Kidney (tissue), 14 donors: ENCODE results near the gene EFHD1. TPM values are rescaled to one million over a fixed set of nuclear protein-coding genes. Genes with fewer than 3 reads are reported as not detected.
A peak's percentile ranks its signal among the peaks of the same experiment; 100 is the strongest.

Source experiments
- DNase-seq, 5 donors: peaks; one replicate each; pipeline ENCODE4 v3.0.0-alpha.2; 2013 to 2020
- FAIRE-seq: peaks from 2 replicates; lab custom pipeline; 2012; peaks lifted over from hg19 to GRCh38; lab: Jason Lieb, UNC
- H3K27ac ChIP-seq, 2 donors: one replicate each; pipeline ENCODE4 v1.7.0; 2013; ENCODE audit warnings: low read depth in 2 of 2, low read length in 2 of 2, inconsistent platforms in 1 of 2
- H3K27me3 ChIP-seq: one replicate; pipeline ENCODE4 v1.7.1; 2013; ENCODE audit warnings: low read length, inconsistent platforms; ENCODE audit not compliant: control insufficient read depth, insufficient read depth
- H3K36me3 ChIP-seq, 3 donors: one replicate each; pipeline versions ENCODE4 v1.7.0 to v1.7.1; 2013; ENCODE audit warnings: low read length in 3 of 3, control low read depth in 1 of 3, inconsistent platforms in 1 of 3; ENCODE audit not compliant: insufficient read depth in 3 of 3, control insufficient read depth in 2 of 3
- H3K4me1 ChIP-seq, 3 donors: one replicate each; pipeline versions ENCODE4 v1.7.0 to v1.7.1; 2013; ENCODE audit warnings: low read length in 3 of 3, inconsistent platforms in 1 of 3, low read depth in 1 of 3; ENCODE audit not compliant: control insufficient read depth in 2 of 3, insufficient read depth in 2 of 3
- H3K4me3 ChIP-seq, 3 donors: one replicate each; pipeline versions ENCODE4 v1.7.0 to v1.8.1; 2013; ENCODE audit warnings: low read length in 3 of 3, control low read depth in 1 of 3, inconsistent platforms in 1 of 3
- H3K9ac ChIP-seq, 3 donors: one replicate each; pipeline versions ENCODE4 v1.7.0 to v1.7.1; 2013; ENCODE audit warnings: low read length in 3 of 3, control low read depth in 1 of 3, inconsistent platforms in 1 of 3
- H3K9me3 ChIP-seq, 3 donors: one replicate each; pipeline versions ENCODE4 v1.7.0 to v1.7.1; 2013; ENCODE audit warnings: low read length in 3 of 3, control low read depth in 1 of 3, inconsistent platforms in 1 of 3; ENCODE audit not compliant: control insufficient read depth in 2 of 3, insufficient read depth in 1 of 3
- CTCF ChIP-seq: IDR thresholded peaks from 3 replicates; pipeline ENCODE4 v1.5.1; 2012; ENCODE audit warnings: mild to moderate bottlenecking, moderate library complexity, borderline replicate concordance; ENCODE audit not compliant: insufficient read depth; ENCODE audit errors: extremely low read depth
- intact Hi-C: fragments of 100-400 bp; cut with DNase I; formaldehyde crosslinking; loops from one replicate; pipeline ENCODE4 v1.11.1; 2022
- polyA plus RNA-seq: library from polyadenylated mRNA; stranded (reverse); fragments of 350-450 nt; fragmentation: Illumina TruSeq; extraction: RNeasy Lipid Tissue Mini Kit (QIAGEN cat#74804); gene quantifications from one replicate; pipeline ENCODE4 v1.2.3, GENCODE V29; 2014; ENCODE audit warnings: low read depth, low replicate concordance; ENCODE audit not compliant: insufficient read depth
- total RNA-seq: library from RNA; stranded (reverse); fragmentation: NEBNext Ultra II Directional; extraction: Animal tissue kit (Norgen Biotek cat#: 25700); gene quantifications from one replicate; pipeline ENCODE4 v1.2.1, GENCODE V29; 2021
- donor health status: control.
- donor health status: control.
- donor health status: control.
- donor health status: control.
- donor health status: control.
- donor health status: DM: yes; HTN: yes; CAD: no.
- donor health status: Normal renal cell carcinoma (clear cell type).

Gene EFHD1
- total and polyA plus RNA-seq, 2 donors from 2014 or later = 129 to 280 TPM

- FAIRE-seq = no peak
- Histone ChIP-seq H3K27me3 (no peaks in the 10 kb centered on the region), H3K4me3 (no peak overlapping the region), H3K9me3 (no peaks in the 10 kb centered on the region), H3K9ac (no peak overlapping the region), H3K36me3 (peaks cover 0 to 8% (median 5%) of the 10 kb centered on the region in 3 donors), H3K27ac (no peak overlapping the region), H3K4me1 (peaks cover 0 to 48% (median 31%) of the 10 kb centered on the region in 3 donors)
- no peak for TF ChIP-seq CTCF
- DNase-seq = no peak
- intact Hi-C loops = no loop called here
Measured at GRCh38 chr2:232643813-232644347, 10.5 kb downstream of the EFHD1 start.

GRCh38 chr2:232645061-232645460, 11.7 kb downstream of the EFHD1 start:
- Histone ChIP-seq H3K27ac (peak overlapping the region; percentile 41 to 45), H3K4me3 (no peak overlapping the region), H3K36me3 (peaks cover 0 to 5% (median 5%) of the 10 kb centered on the region in 3 donors), H3K9ac (no peak overlapping the region), H3K9me3 (no peaks in the 10 kb centered on the region), H3K4me1 (peaks cover 0 to 39% (median 31%) of the 10 kb centered on the region in 3 donors), H3K27me3 (no peaks in the 10 kb centered on the region)
- no peak for TF ChIP-seq CTCF
- intact Hi-C loops = no loop called here
- DNase-seq = no peak
- no peak for FAIRE-seq

- intact Hi-C loops = no loop called here
- no peak for FAIRE-seq
- H3K9me3 ChIP-seq = no peaks in the 10 kb centered on the region
Measured at GRCh38 chr2:232646726-232647125, 13.3 kb downstream of the EFHD1 start.

More at GRCh38 chr2:232646726-232647125, 13.3 kb downstream of the EFHD1 start:
- no peak for DNase-seq
- no peaks in the 10 kb centered on the region for H3K27me3 ChIP-seq
- peaks cover 0 to 35% (median 27%) of the 10 kb centered on the region in 3 donors for H3K4me1 ChIP-seq
- TF ChIP-seq CTCF = no peak
- no peaks in the 10 kb centered on the region for H3K36me3 ChIP-seq
- peak overlapping the region in 1 of 3 donors; percentile 17 for H3K4me3 ChIP-seq
- peak overlapping the region; percentile 78 to 84 for H3K27ac ChIP-seq
- peak overlapping the region in 1 of 3 donors; percentile 26 for H3K9ac ChIP-seq
